Measurements from ENCODE around the gene MRPL36.

- TF ChIP-seq RERE (CRISPR knock-in tag; IDR thresholded peaks at IDR 0.05; ENCODE audit: borderline replicate concordance) (no peak), CTCF (IDR thresholded peaks at IDR 0.05 in 2 of 3, conservative IDR thresholded peaks at IDR 0.05 in 1 of 3; ENCODE audit: insufficient read depth in 2 of 3, low read depth in 1 of 3, low read length in 3 of 3) (no peak), RAD51 (IDR thresholded peaks at IDR 0.05; ENCODE audit: borderline replicate concordance, low read depth) (no peak), MXI1 (IDR thresholded peaks at IDR 0.05; ENCODE audit: low read depth, low read length) (no peak), SIRT6 (IDR thresholded peaks at IDR 0.05; ENCODE audit: low read depth, low read length) (no peak), ELF1 (tag; IDR thresholded peaks at IDR 0.05) (no peak), MAFK (IDR thresholded peaks at IDR 0.05; ENCODE audit: low read length) (no peak), RREB1 (CRISPR knock-in tag; IDR thresholded peaks at IDR 0.05) (no peak), MCM5 (IDR thresholded peaks at IDR 0.05; ENCODE audit: low read depth) (no peak), NR2C2 (CRISPR knock-in tag; IDR thresholded peaks at IDR 0.05) (no peak), NR2C2 (tag; IDR thresholded peaks at IDR 0.05) (no peak), IRF1 (CRISPR knock-in tag; IDR thresholded peaks at IDR 0.05; ENCODE audit: borderline replicate concordance) (no peak), KLF10 (CRISPR knock-in tag; IDR thresholded peaks at IDR 0.05) (no peak), ZSCAN29 (IDR thresholded peaks at IDR 0.05) (no peak)
Measured at GRCh38 chr5:1757511-1757910, 42.1 kb downstream of the MRPL36 start.

Data from K562 (cell line).